AML-193 (cell line): ENCODE measurements around the gene SH3PXD2A.

Experiments
- DNase-seq, 2 experiments: peaks; one replicate each; lab custom pipeline; 2025; lab: John Stamatoyannopoulos, UW

SH3PXD2A gene

GRCh38 chr10:103855424-103855823, at the start of gene SH3PXD2A:
TSS of gene SH3PXD2A (minus strand) at chr10:103855576. CDS start at chr10:103855266, 310 bp downstream.
- DNase-seq: peak in 1 of 2 experiments; percentile 4

GRCh38 chr10:103901299-103901698, 45.9 kb upstream of the SH3PXD2A start:
- DNase-seq: no peak

- no peak for DNase-seq
Observed at GRCh38 chr10:103899312-103899711, 43.9 kb upstream of the SH3PXD2A start.

DNA sequence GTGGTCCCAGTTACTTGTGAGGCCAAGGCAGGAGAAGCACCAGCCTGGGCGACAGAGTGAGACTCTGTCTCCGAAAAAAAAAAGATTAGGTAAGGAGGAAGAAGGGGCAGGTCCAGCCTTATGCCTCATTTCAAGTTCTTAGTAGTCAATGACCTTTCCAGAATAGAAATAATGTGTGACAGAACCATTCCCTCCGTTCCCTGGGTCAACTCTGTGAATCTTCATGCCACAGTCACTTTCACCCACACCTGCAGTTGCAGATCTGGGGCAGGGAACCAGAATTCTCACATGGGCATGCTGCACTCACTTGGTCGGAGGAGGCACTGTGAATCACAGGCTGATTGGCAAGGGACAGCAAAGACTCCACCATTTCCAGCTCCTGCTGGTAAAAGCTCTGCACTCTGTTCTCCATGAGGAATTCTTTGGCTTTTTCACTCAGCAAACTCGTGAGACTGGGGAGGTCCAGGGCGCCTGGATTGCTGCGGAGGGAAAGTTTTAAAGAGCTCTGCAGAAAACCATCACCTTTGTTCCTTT, 41.9 kb upstream of the SH3PXD2A start:
- DNase-seq: no peak

- no peak for DNase-seq
Observed at GRCh38 chr10:103896225-103896624, 40.8 kb upstream of the SH3PXD2A start.

DNA sequence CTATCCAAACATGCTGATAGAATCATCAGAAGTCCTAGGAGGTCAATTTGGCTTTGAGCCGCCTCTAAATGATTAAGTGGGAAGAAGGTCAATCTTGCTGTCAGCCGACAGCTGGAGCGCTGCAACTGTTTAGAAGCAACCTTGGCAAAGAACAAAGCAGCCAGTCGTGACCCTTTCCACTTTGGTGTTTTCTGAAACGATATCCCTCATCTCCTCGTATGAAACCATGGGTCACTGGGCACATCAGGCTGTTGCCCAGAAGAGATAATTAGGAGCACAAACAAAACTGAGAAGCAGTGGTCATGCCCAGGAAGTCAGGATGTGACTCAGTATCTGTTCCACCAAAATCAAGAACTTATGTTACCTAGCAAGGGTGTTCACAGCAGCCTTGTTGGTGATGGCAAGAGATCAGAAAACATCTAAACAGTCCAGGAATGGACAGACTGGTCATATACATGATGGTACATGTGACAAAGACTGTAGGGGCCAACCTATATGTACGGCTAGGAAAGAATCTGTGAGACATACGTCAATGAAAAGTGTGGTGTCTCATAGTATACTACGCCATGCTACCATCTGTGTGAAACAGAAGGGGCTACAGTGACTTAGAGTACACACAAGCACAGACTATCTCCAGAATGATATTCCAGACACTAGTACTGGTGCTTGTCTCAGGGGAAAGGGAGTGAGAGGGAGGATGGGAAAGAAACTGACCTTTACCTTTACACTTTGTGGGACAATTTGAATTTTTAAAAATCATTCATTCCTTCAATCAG, 40.2 kb upstream of the SH3PXD2A start:
- no peak for DNase-seq

DNA sequence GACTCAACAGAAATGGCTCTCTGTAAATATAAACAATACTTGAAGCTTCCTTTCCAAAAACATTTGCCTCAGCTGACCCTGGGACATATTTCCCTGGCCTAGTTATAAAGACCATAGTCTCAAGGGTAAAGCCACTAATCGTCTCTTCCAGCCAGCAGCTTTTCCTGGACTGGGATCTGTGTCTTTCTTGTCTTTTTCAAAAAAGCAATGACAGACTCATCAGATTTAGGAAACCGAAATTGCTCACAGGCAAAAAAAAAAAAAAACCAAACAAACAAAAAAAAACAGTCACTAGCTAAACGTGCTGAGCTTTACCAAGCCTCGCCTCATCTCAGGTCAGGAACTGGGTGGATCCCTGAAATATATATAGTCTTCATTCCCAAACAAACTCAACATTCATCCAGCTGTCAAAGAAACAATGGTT, 39.1 kb upstream of the SH3PXD2A start:
- DNase-seq: no peak

DNA sequence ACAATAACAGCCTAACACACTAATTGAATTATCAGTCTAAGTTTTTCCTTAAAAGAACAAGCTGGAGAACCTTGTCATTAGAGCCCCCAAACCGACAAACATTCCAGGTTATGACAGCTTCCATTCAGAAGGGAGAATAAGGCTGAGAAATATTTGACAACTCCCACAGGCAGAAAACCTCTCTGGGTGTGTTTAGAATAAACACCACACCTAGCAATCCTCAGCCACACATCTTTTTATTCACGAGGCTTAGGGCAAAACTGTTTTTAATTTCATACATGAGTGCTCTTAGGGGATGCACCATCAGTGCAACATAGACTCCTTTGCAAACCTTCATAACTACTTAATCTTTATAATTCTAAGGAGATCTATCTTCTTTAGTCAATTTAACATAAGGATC, 38.4 kb upstream of the SH3PXD2A start:
- no peak for DNase-seq

- DNase-seq: no peak
Observed at GRCh38 chr10:103892181-103892580, 36.8 kb upstream of the SH3PXD2A start.

- DNase-seq: no peak
Observed at GRCh38 chr10:103890688-103891087, 35.3 kb upstream of the SH3PXD2A start.

- no peak for DNase-seq
Observed at GRCh38 chr10:103890194-103890658, 34.9 kb upstream of the SH3PXD2A start.

DNA sequence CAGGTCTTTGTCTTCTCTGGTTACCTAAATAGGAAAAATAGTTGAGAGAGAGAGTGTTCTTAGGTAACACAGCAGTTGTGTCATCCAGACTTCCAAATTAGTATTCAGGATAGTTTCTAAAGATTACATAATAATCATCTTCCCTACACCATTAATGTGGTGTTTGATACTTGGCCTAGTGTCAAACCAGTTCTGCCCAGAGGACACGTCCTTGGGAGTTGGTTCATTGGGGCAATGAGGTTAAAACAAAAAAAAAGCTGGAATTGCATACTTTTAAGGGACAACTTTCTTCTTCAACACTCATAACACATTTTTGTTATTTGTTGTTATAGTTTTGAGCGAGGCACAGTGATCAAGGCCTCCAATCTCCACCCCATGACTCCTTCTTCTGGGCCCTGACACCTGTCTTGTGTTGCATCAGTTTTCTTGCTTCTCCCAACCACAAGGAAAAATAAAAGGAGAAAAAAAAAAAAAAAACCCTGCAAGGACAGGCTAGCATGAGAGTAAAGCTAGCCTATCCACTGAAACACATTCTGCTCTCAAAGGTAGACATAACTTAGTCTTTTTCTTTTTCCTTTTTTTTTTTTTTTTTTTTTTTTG, 33.8 kb upstream of the SH3PXD2A start:
- no peak for DNase-seq

- peak; percentile 62 to 74 for DNase-seq
Observed at GRCh38 chr10:103888113-103888841, 32.9 kb upstream of the SH3PXD2A start.

GRCh38 chr10:103885617-103886016, 30.2 kb upstream of the SH3PXD2A start:
- no peak for DNase-seq

DNA sequence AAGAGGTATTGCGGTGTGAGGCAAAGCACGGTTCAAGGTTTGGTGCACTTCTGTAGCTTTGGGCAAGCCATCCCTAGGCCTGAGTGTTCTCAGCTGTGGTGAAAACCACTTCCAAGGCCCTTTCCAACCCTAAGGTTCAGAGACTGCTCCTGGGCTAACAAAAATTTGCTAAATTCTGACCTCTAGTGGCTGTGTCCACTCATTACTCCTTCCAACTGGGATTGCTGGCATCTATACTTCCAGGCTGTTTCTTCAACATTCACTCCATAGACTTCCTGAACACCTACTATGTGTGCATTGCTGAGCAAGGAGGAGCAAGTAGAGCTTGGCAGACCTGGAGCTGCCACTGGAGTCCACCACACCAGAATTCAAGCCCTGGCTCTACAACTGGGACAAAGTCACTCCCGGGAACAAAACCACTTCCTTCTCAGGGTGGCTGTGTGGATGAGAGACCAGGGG, 29.3 kb upstream of the SH3PXD2A start:
- peak; percentile 52 to 59 for DNase-seq

DNA sequence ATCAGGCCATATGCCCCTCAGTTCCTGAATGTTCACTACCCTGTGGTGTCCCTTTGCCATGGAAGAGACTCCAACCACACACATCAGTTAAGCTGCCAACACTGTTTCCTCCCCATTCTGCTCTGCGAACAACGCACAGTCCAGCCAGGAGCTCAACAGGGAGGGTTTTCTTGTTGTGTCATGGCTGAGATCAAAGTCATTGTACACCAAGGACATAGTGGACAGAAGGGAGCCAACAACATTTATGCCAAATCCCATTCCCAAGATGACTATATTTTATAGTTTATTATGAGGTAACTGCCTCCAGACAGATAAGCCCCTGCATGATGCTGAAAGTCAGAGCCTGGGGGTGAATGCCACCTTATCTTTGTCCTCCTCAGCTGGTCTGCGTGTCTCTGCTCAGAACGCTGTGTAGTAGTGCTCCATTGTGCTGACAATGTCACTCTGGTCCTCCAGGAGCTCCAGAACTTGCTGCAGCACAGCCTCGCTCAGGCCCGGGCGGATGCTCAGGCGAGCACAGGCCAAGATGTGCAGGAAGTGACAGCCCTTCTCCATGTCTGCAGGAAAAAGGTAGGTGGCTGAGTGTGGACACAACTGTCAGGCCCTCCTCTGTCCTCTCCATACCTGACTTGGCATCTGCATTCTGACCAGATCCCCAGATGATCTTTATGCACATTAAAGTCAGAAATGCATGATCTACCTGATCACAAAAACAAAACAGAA, 27.1 kb upstream of the SH3PXD2A start:
- no peak for DNase-seq

- no peak for DNase-seq
Observed at GRCh38 chr10:103881416-103882284, 26.3 kb upstream of the SH3PXD2A start.

DNA sequence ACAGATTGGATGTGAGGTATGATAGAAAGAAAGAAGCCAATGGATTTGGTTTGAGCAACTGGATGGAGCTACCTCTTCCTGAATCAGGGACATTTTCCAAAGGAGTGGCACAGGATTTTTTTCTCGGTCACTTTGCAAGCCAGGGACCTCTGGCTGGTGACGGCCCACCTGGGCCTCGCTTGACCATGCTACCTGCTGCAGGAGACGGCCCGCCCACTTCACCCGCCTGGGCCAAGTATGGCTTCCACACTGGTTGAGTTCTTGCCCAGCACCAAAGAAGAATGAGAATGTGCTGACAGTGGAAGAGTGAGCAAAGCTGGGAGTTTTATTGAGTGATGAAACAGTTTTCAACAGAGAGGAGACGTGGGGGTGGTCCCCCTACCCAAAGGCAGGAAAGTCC, 24.5 kb upstream of the SH3PXD2A start:
- no peak for DNase-seq

DNA sequence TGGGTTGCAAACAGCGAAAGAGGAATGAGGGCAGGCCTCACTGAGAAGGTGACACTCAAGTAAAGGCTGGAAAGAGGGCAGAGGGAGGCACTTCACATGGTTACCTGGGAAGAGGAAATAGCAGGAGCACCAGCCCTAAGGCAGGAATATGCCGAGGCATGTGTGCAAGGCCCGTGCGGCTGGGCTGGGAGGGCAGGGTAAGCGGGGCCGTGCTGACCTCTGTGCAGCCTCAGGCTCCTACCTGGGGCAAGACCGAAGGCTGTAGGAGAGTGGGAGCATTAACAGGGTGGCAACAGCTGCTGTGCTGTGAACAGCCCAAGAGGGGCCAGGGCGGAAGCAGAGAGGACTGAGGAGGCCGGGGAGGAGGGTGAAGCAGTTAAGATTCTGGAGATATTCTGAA, 24.0 kb upstream of the SH3PXD2A start:
- no peak for DNase-seq

GRCh38 chr10:103877861-103878260, 22.5 kb upstream of the SH3PXD2A start:
- DNase-seq: no peak

DNA sequence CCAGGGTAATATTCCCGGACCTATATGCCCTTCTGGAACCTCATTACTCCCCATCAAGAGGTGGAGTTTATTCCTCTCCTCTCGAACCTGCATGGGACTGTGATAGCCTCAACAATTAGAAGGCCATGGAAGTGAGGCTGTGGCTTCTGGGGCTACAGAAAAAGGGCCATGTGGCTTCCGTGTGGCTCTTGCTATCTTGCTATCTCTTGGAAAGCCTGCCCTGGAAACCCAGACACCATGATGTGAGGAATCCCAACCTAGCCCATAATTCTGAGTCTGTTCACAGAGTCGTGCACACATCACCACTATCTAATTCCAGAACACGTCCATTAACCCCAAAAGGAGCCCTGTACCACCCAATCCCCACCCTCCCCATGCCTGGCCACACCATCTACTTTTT, 20.8 kb upstream of the SH3PXD2A start:
- no peak for DNase-seq
